Right hindlimb (tissue), 1 donor: ENCODE results near the gene TMEM89.
A peak's percentile ranks its signal among the peaks of the same experiment; 100 is the strongest.

Experiments
- DNase-seq: peaks from one replicate; pipeline ENCODE4 v3.0.0-alpha.2; 2018

The TMEM89 gene

GRCh38 chr3:48609088-48610005, 12.2 kb downstream of the TMEM89 start, which contains the start of gene UQCRC1:
TSS of gene UQCRC1 (minus strand) at chr3:48609646. CDS start at chr3:48609620, 26 bp downstream.
- peak; percentile 96 for DNase-seq

GRCh38 chr3:48607519-48607918, 14.1 kb downstream of the TMEM89 start:
- no peak for DNase-seq

GRCh38 chr3:48601622-48601994, 20.0 kb downstream of the TMEM89 start:
- DNase-seq, result no peak

- no peak for DNase-seq
Observed at GRCh38 chr3:48600711-48601621, 20.6 kb downstream of the TMEM89 start.

- DNase-seq, result no peak
Observed at GRCh38 chr3:48599509-48600285, 21.9 kb downstream of the TMEM89 start.

- DNase-seq, result no peak
Observed at GRCh38 chr3:48599077-48599501, 22.5 kb downstream of the TMEM89 start.

GRCh38 chr3:48598323-48599076, 23.1 kb downstream of the TMEM89 start:
- peak; percentile 58 for DNase-seq

GRCh38 chr3:48597408-48597800, 24.2 kb downstream of the TMEM89 start:
- DNase-seq, result no peak

- DNase-seq, result no peak
Observed at GRCh38 chr3:48596676-48597407, 24.7 kb downstream of the TMEM89 start.

GRCh38 chr3:48596157-48596556, 25.4 kb downstream of the TMEM89 start:
- DNase-seq, result no peak

- DNase-seq, result no peak
Observed at GRCh38 chr3:48595526-48596121, 25.9 kb downstream of the TMEM89 start.

GRCh38 chr3:48595075-48595525, 26.5 kb downstream of the TMEM89 start, which contains the start of gene COL7A1:
TSS of gene COL7A1 (minus strand) at chr3:48595329. CDS start at chr3:48595159, 170 bp downstream.
- no peak for DNase-seq

- no peak for DNase-seq
Observed at GRCh38 chr3:48594417-48595049, 27.0 kb downstream of the TMEM89 start.

- DNase-seq, result no peak
Observed at GRCh38 chr3:48593337-48593736, 28.2 kb downstream of the TMEM89 start.

- no peak for DNase-seq
Observed at GRCh38 chr3:48592519-48593087, 29.0 kb downstream of the TMEM89 start.

GRCh38 chr3:48591886-48592518, 29.6 kb downstream of the TMEM89 start:
- DNase-seq, result no peak

- no peak for DNase-seq
Observed at GRCh38 chr3:48591436-48591835, 30.1 kb downstream of the TMEM89 start.

GRCh38 chr3:48588230-48588629, 33.3 kb downstream of the TMEM89 start:
- no peak for DNase-seq

GRCh38 chr3:48587686-48588085, 33.9 kb downstream of the TMEM89 start:
- DNase-seq, result no peak
